GM21737 (cell line): ENCODE results near the gene UPK3A.

ENCODE experiments used
- ATAC-seq: cut with Tn5 transposase; IDR thresholded peaks from one replicate; pipeline ENCODE4 v1.9.1; 2021; ENCODE audit warnings: mild to moderate bottlenecking, moderate library complexity; ENCODE audit not compliant: unreplicated experiment

UPK3A gene

GRCh38 chr22:45308391-45308956, 23.7 kb downstream of the UPK3A start:
- ATAC-seq = no peak

DNA sequence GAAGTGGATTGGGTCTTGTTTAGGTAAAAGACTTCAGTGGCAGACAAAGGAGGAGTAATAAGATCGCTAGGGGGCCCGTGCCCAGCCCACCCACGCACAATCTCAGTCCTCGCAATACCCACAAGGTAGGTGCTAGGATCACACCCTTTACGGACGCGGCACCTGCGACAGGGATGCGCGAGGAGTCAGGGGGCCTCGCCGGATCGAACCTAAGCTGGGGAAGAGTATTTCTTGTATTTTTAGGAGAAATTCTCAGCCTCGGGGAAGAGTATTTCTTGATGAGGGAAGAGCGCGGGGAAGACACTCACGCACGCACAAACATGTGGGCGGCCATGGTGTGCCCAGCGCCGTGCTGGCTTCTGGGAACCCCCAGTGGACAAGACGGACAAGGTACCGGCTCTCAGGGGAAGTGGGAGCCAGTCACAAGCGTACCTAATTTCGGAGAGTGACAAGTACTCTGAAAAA, 24.2 kb downstream of the UPK3A start:
- ATAC-seq = no peak

DNA sequence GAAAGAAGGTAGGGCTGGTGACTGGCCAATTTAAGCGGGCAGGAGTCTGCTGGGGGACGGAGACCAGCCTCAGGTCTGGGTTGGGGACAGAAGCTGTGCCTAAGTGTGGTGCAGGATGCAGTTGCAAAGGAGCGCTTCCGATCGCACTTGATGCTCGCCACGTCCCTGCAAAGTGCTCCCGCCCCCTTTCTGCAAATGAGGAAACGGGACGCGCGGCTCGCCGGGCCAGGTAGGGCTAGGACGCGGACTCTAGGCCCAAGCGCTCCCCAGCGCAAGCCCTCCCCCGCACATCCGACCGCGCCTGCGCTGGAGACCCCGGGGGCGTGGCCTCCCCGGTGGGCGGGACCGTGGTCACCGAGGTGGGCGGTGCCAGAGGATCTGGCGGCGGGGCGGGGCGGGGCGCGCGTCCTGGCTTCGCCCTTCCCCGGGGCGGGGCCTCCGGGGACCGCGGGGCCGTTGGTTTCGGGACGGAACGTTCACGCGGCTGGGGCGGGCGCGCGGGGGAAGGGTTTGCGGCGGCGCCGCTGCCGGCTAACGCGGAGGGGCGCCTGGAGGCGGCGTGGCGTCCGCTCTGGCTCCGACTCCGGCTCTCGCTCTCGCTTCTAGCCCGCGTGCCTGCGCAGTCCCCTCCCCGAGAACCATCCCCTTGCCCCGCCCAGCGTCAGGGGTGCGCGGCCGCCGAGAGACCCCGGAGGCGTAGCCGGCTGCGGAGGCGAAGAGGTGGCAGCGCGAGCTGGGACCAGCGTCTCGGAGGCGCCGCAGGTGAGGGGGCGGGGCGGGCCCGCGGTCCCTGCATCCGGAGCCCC, 24.9 kb downstream of the UPK3A start, which contains the start of gene FAM118A:
Gene FAM118A (plus strand): TSS at position 513 of the 806 bp plus-strand sequence. CDS start 12,446 bp downstream, outside the sequence.
- peak; percentile 66 for ATAC-seq

- ATAC-seq = no peak
Measured at GRCh38 chr22:45310331-45310976, 25.7 kb downstream of the UPK3A start.

- ATAC-seq = no peak
Measured at GRCh38 chr22:45310977-45311531, 26.3 kb downstream of the UPK3A start.

DNA sequence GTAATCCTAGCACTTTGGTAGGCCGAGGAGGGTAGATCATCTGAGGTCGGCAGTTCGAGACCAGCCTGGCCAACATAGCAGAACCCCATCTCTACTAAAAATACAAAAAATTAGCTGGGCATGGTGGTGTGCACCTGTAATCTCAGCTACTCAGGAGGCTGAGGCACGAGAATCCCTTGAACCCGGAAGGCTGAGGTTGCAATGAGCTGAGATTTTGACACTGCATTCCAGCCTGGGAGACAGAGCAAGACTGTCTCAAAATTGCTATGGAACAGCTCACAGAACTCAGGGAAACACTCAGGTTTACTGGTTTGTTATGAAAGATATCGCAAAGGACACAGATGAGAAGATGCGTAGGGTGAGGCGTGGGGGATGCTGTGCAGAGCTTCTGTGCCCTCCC, 27.7 kb downstream of the UPK3A start:
- no peak for ATAC-seq

DNA sequence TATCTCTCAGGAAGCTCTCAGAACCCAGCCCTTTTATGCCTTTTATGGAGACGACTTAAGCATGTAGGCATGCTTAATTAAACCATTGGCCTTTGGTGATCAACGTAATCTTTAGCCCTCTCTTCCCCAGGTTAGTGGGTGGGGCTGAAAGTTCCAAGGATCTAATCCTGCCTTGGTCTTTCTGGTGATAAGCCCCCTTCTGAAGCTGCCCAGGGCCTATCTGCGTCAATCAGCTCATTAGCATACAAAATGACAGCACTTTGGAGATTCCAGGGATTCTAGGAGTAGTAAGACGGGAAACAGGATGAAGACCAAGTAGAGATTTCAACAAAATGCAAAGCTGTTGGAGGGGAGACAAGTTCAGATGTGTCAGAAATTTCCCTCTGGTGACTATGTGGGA, 28.1 kb downstream of the UPK3A start:
- no peak for ATAC-seq

- no peak for ATAC-seq
Measured at GRCh38 chr22:45314054-45314721, 29.4 kb downstream of the UPK3A start.

DNA sequence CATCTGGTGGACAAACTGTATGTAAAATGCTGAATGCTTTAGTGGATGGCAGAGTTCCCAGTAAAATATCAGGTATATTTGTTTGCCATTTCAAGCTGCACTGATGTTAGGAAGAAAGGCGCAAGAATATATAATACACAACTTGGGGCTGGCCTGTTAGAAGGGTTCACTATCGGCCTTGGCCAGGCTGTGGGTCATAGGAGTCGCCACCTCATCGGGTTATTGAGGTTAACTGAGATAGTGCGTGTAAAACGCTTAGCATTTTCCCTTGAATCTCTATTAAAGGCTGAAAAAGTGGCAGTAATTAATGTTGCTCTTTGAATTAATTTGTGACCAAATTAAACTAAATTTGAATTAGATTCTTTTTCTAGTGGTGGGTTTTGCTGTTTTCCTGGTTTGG, 30.0 kb downstream of the UPK3A start:
- no peak for ATAC-seq

DNA sequence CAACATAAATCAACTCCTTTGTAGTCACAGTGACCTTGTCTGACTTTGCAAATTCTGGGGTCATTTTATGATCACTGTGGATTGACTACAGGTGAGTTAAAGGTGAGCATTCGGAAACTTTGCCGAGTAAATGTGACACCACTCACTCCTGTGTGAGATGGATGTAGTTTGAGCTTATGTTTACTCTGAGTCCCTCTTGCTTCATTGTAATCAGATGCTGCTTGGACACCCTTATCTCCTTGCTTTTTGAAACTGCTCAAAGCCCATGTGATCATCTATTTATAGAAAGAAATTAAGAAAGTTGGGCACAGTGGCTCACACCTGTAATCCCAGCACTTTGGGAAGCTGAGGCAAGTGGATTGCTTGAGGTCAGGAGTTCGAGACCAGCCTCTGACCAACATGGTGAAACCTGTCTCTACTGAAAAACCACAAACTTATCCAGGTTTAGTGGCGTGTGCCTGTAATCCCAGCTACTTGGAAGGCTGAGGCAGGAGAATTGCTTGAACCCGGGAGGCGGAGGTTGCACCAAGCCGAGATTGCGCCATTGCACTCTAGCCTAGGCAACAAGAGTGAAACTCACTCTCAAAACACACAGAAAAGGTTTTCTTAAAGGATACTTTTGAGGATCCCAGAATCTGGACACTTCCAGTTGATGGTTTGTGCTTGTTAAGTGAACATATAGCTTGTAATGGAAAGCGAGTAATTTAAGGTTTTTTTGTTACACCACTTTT, 32.2 kb downstream of the UPK3A start:
- no peak for ATAC-seq

- no peak for ATAC-seq
Measured at GRCh38 chr22:45317551-45318167, 32.9 kb downstream of the UPK3A start.

DNA sequence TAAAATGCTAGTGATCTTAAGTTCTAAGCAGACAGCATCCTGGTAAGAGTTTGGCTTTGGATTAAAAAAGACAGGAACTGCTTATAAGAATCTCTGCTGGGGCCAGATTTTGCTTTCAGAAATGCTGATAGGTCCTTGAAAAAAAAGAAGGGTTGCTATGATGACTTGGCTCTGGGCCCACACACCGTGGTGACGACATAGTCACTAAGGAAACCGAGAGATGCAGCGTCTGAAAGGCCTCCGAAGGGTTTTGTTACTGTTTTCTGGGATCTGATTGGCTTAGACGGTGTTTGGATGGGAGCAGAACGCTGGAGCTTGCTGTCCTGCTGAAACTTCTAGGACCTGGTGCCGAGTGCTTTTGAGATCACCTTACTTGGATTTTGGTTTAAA, 33.4 kb downstream of the UPK3A start:
- ATAC-seq = no peak

DNA sequence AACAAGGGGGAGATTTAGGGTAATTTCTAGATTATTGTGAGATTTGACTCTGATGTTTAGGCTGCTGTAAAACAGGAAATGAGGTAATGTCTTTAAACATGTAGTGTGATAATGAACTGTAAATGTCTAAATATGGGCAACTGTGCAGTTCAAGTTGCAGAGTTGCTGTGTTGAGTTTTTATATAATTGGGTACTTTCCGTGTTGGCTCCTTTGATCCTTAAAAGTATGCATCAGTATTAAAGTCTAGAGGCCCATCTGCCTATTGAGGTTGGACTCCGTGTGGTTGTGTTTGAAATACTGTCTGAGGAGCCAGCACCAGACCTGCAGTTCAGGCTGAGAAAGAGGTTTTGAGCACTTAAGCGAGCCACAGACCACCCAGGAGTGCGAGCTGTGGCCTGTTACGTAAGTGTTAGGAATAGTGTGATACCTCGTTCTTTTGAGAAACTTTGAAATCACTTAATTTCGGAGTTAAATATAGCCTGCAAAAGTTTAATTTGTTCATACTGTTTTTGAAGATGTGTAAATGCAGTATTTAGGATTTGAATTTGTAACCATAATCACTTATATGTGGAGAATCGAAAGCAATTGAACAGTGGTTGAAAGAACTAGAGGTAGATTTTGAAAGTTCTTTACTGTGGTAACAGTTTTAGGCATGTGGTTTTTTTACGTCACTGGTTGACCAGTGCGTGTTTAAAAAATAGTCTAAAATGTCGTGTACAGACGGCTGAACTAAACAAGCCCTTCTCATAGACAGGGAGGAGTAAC, 34.0 kb downstream of the UPK3A start:
- ATAC-seq = no peak

DNA sequence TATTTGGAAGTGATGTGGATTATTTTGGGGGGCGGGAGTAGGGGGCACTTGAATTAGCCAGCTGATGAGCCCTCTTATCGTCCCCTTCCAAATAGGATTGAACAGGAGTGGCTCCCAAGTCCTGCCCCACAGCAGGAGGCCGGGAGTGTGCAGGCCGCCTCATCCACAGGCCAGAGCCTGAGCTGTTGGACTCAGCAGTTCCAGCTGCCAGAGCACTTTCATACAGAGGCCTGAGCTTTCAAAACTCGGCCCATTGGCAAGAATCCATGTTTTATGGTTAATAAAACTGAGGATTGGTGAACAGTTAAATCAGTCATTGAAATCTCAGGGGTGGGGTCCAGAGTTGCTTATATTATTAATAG, 34.6 kb downstream of the UPK3A start:
- ATAC-seq = no peak

DNA sequence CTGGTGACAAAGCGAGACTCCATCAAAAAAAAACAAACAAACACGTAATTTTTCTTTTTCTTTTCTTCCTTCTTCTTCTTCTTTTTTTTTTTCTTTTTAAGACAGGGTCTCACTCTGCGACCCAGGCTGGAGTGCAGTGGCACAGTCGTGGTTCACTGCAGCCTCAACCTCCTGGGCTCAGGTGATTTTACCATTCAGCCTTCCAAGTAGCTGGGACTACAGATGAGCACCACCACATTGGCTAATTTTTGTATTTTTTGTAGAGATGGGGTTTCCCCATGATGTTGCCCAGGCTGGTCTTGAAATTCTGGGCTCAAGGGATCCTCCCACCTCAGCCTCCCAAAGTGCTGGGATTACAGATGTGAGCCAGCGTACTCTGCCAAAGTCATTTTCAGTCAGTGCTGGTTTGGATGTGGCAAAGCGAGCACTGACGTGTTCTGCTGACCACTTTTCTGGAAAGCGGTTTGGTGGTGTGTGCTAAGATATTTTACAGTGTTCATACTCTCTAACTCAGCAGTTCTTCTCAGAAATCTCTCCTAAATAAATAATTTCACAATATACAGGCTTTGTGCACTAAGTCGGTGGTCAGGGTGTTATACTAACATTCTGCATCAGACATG, 35.7 kb downstream of the UPK3A start:
- no peak for ATAC-seq

DNA sequence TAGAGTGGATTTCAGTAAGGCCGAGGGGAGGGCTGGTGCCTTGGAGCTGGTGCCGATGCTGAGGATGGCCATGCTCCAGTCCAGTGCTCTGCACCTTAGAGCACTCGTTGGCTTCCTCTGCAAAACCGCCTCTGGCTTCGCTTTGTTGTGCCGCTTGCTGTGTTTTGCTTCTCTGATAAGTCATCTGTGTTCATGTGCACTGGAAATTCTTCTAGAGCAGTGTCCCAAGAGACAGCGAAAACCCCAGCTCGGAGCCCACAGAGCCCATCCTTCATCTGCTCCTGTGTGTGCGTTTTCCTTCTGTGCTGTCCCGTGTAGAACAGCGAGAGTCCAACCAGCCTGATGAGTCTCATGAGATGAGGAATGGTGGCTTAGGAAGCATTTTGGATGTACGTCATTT, 37.1 kb downstream of the UPK3A start:
- ATAC-seq = no peak

GRCh38 chr22:45322873-45323525, 38.2 kb downstream of the UPK3A start:
- no peak for ATAC-seq

DNA sequence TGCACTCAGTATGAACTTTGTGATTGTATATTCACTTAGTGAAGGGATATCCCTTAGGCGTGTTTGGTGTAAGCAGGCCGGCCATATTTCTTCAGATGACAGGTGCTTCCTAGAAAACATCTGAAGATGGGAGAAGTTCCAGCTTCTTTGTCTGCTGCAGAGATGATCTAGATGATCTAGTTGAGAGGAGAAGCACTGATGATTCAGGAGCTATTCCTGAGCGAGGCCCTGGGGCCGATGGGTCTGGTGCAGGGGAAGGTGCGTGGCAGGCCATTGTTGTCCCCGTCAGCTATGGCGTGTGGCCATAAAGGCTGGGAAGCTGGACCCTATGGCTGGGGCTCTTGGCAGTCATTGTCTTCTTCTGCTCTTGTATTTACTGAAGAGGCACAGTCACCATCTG, 38.9 kb downstream of the UPK3A start:
- no peak for ATAC-seq
